CD4-positive, alpha-beta T cell treated with Interleukin-6 at 100 ng/mL for 8 hours (primary cell): Measurements from ENCODE around the gene SLC1A2.

Source experiments
- DNase-seq: peaks from one replicate; pipeline ENCODE4 v3.0.0-alpha.2; 2020; ENCODE audit warnings: mixed read lengths, low spot score

The SLC1A2 gene

DNA sequence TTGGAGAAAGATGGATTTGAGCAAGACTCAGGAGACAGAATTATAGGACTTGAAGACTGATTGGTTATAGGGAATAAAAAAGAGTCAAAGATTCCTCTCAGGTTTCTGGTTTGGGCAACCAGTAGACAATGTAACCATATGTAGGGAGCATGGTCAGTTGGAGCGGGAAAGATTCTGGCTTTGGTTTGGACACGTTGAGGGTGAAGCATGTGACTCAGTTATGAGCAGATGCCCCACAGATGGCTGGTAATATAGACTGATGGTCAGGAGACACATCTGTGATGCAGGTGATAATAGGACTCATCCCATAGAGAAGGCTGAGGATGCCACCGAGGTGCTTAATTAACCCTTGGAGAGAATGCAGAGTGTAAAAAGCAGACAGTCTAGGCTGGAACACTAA, 148.3 kb downstream of the SLC1A2 start:
- DNase-seq, result no peak

DNA sequence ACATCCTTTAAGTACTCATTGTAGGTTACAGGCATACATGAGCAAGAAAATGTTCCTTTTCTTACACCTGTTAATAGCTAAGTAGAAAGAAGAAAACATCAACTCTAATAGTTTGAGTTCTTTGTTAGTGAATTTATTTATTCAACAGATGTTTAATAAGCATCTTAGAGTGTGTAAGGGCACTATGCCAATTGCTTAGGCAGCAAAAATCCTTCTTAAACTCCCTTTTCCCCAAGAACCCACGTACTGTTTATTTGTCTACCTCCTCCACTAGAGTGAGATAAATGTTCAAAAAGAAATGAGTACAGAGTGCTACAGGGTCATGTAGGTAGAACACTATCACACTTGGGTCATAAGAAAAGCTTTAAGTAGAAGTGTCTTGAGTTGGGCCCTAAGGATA, 149.0 kb downstream of the SLC1A2 start:
- DNase-seq, result no peak

- no peak for DNase-seq
These were observed 151.9 kb downstream of the SLC1A2 start for GRCh38 chr11:35267504-35267903.

DNA sequence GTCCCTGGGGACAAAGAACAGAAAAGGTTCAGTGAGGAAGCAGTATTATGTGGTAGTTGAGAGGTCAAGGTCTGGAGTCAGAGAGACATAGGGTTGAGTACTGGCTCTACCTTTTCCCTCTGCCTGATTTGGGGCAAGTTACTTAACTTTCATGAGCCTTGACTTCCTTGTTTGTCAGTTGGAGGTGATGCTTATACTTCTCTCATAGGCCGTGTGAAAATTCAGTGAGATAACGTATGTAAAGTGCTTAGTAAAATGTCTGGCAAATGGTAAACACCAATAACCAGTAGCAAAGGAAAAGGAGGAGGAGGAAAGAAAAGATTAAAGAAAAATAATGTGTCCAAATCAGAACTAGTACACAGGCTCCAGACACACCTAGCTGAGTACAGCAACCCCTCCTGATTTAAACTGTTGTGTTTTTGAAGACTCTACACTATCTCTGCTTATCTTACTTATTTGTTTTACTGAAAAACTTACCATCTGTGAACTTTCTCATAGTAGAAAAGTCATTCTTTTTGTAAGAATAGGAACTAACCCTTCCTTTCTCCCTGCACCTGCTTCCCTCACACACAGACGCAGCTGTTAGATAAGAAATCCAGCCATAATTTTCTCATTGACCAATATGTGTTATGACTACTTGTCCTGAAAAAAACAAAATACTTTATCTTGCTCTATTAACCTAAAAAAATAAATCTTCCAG, 153.5 kb downstream of the SLC1A2 start:
- no peak for DNase-seq

DNA sequence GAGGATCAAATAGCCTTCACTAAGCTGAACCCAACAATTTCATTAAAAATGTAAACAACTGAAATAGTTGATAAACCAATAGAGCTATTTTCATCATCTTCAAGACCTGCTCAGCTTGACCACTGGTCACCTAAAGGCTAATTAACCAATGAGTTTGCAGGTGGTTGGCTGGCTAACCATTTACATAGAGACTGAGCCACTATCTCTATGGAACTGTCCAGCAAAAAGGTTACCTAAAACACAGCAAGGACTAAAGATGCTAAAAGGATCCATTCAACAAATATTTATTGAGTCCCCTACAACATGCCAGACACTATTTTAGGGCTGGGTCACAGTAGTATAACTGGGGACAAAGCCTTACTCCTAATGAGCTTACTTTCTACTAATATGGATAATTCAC, 156.6 kb downstream of the SLC1A2 start:
- DNase-seq, result no peak

DNA sequence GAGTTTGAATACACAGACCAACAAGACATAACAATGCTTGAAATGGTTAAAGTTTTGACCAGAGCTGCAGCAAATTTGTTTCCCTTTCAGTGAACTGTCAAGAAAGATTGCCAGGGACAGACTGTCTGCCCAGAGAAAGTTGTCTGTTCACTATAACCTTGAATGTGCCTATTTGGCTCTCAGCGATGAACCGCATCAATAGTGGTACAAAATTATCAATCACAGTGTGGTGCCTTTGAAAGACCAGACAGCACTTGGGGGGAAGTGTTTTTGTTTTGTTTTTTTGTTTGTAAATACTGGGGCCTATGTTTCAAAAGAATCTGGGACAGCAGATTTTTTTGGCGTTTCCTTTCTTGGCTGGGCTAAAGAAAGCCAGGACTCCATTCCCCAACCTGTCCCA, 157.3 kb downstream of the SLC1A2 start:
- no peak for DNase-seq

GRCh38 chr11:35261197-35261596, 158.2 kb downstream of the SLC1A2 start:
- DNase-seq, result no peak

- no peak for DNase-seq
These were observed 158.9 kb downstream of the SLC1A2 start for GRCh38 chr11:35260342-35260985.

- DNase-seq, result no peak
These were observed 159.8 kb downstream of the SLC1A2 start for GRCh38 chr11:35259529-35259928.

DNA sequence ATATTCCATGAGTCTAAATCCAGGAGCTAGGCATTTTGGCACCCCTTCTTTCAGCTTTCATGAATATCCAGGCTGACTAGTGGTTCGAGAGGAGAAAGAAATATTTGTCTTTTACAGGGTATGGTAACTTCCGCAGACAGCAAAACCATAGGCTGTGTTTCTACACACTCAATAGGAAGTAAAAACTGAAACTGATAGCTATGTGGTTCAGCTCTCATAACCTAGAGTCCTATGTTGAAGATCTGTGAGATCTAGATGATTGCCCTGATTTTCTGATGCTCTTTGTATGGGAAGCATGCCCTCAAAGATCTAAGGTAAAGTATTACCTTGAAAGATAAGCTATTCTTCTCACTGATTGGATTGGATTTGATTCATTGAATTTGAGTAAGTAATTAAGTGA, 162.1 kb downstream of the SLC1A2 start:
- peak; percentile 48 for DNase-seq

GRCh38 chr11:35256296-35256695, 163.1 kb downstream of the SLC1A2 start:
- DNase-seq, result no peak

GRCh38 chr11:35255514-35255913, 163.8 kb downstream of the SLC1A2 start:
- no peak for DNase-seq

DNA sequence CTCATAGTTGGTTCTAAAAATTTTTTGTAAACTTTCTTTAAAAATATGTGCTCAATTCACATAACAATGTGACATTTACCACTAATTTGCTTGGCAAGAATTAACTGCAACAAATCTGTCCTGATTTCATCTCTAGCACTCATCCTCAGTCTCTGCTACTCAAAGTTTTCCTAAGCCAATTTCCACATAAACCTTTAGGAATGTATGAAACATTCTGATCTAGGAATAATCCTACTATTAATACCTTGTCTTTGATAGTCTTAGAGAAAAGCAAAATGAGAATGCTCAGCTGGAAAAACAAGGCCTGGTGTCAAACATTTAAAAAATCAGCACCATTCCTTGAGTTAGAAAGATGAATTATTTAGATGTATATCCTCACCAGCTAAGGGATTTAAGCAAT, 166.1 kb downstream of the SLC1A2 start:
- no peak for DNase-seq

DNA sequence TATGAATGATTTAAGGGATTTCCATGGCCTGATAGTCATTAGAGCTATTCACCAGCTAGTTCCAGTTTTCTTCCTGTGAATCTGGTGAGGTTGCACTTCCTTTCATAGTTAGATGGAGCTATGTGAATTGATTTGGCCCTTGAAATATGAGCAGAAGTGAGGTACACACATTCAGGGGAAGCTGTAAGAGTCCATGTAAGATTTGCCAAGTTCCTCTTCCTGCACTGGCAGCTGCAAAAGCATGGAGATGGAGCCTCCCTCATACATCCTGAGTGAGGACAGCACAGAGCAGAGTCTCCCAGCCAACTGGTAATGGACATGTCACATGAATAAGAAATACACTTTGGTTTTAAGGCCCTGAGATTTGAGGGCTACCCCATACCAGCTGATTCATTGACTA, 168.7 kb downstream of the SLC1A2 start:
- no peak for DNase-seq

GRCh38 chr11:35250192-35250591, 169.2 kb downstream of the SLC1A2 start:
- no peak for DNase-seq

DNA sequence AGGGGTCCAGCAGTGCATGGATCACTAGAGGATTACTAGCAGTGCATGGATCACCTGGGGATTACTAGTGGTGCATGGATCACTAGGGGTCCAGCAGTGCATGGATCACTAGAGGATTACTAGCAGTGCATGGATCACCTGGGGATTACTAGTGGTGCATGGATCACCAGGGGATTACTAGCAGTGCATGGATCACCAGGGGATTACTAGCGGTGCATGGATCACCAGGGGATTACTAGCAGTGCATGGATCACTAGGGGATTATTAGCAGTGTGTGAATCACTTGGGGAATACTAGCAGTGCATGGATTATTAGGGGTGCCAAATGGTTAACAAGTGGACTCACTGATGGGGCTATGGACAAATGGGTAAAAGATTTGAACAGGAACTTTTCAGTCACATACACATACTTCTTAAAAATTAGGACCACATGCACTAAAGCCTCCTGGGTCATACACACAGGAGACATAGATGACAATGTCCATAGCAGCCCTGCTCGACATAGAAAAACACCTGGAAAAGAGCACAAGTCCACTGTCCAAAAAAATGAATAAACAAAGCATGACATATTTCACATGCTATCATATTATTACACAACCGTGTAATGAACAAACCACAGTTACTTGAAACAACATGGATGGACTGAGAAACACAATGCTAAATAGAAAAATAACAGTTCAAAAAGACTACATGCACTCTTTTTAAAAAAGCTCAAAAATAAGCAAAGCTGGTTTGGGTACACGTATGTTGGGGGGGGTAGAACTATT, 170.6 kb downstream of the SLC1A2 start:
- no peak for DNase-seq

DNA sequence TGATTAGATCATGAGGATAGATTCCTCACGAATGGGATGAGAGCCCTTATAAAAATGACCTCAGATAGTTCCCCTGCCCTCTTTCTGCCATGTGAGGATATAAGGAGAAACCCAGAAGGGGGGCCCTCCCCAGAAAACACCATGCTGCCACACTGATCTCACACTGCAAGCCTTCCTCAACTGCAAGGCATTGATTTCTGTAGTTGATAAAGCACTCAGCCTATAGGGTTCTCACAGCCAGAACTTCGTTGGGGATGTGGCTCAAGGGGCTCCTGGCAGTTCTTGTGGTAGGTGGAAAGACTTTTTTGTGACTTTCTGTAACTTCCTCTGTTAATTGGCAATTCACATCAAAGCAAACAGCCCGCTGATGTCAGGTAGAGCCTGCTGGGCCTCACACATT, 171.5 kb downstream of the SLC1A2 start:
- DNase-seq, result peak; percentile 44

DNA sequence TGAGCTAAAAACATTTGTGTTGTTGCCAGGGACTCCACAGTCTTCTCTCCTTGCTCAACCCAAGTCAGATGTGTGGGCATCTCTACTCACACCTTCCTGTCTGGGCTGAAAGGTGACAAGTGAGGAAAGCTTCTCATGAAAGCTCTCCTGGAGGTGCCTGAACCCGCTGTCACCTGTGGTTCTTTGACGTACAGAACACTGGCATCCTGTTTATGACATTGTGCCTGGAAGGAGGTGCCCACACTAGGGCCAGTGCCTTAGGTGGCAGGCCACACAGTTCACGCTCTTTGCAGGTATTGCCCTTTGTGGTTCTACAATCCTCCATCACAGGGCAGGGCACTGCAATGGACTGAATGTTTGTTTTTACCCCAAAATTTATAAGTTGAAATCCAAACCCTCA, 171.9 kb downstream of the SLC1A2 start:
- peak; percentile 85 for DNase-seq

DNA sequence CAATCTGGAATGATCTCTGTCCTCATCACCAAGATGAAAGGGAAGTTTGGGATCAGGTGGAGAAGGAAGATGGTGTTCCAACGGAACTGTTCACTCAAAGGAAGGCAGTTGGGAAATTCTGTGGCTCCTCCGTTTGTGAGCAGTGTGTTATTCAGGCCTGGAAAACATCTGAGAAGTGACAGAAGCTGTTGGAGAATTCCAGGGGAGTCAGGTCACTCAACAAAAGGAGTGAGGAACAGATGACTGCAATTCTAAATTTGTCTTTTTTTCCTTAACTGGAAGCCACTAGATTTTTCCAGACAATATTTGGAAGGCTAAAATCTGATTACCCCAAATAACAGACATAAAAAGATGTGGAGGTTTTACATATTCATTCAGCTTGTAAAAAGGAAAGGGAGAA, 172.6 kb downstream of the SLC1A2 start:
- DNase-seq, result no peak

- DNase-seq, result no peak
These were observed 173.6 kb downstream of the SLC1A2 start for GRCh38 chr11:35245786-35246185.

DNA sequence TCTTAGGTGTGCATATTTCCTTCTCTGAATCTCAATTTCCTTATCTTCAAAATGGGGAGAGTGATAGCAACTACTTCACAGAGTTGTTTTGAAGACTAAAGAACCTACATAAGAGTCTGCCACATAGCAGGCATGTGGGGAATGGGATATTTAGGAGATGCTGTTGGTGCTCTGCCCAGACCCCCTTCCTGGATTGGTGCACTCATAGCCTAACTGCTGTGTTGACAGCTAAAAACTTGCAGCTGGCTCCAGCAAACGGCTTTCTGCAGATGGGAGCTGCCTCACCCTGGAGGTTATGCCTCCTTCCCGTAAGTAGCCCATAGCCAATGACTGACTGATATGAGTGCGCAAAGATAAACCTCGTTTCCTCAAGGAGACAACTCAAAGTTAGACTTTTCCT, 174.3 kb downstream of the SLC1A2 start:
- DNase-seq, result no peak

- no peak for DNase-seq
These were observed 175.6 kb downstream of the SLC1A2 start for GRCh38 chr11:35243774-35244173.
